OCI-LY1 (cell line): ENCODE results near the gene CRAMP1.

Experiments used
- H2AFZ ChIP-seq: fragments of 200-600 bp; sonication (generic), shearing (Covaris generic); 2 replicates; pipeline ENCODE4 v1.6.0; 2014; ENCODE audit warnings: antibody characterized with exemption, mild to moderate bottlenecking, low read length
- H3F3A ChIP-seq: fragments of 200-600 bp; sonication (generic), shearing (Covaris generic); 2 replicates; pipeline ENCODE4 v1.6.0; 2014; ENCODE audit warnings: mild to moderate bottlenecking, antibody characterized with exemption, low read length, moderate library complexity; ENCODE audit not compliant: insufficient read depth
- H3K27ac ChIP-seq: fragments of 200-600 bp; sonication (generic); 2 replicates; pipeline ENCODE4 v1.5.1; 2014; ENCODE audit warnings: low read length, mixed run types, mild to moderate bottlenecking, low read depth; ENCODE audit not compliant: poor library complexity, severe bottlenecking
- H3K27me3 ChIP-seq: fragments of 200-600 bp; sonication (generic); 2 replicates; pipeline ENCODE4 v1.6.0; 2014; ENCODE audit warnings: antibody characterized with exemption, mild to moderate bottlenecking, low read length, moderate library complexity; ENCODE audit not compliant: insufficient read depth
- H3K36me3 ChIP-seq: fragments of 200-600 bp; sonication (generic); 2 replicates; pipeline ENCODE4 v1.6.1; 2014; ENCODE audit warnings: mild to moderate bottlenecking, antibody characterized with exemption, low read length, moderate library complexity, mixed read lengths; ENCODE audit not compliant: insufficient read depth
- H3K4me1 ChIP-seq: fragments of 200-600 bp; sonication (generic); 2 replicates; pipeline ENCODE4 v1.5.1; 2014; ENCODE audit warnings: mild to moderate bottlenecking, low read length, moderate library complexity; ENCODE audit not compliant: insufficient read depth, severe bottlenecking
- H3K4me2 ChIP-seq: fragments of 200-600 bp; sonication (generic), shearing (Covaris generic); 2 replicates; pipeline ENCODE4 v1.6.1; 2014; ENCODE audit warnings: low read length
- H3K4me3 ChIP-seq: fragments of 200-600 bp; sonication (generic); 2 replicates; pipeline ENCODE4 v1.5.1; 2014; ENCODE audit warnings: low read length, low read depth, mild to moderate bottlenecking, mixed read lengths; ENCODE audit not compliant: poor library complexity, severe bottlenecking
- H3K79me2 ChIP-seq: fragments of 200-600 bp; shearing (Covaris generic); 2 replicates; pipeline ENCODE4 v1.6.1; 2016; ENCODE audit warnings: mixed run types, low read length, mixed read lengths; ENCODE audit not compliant: insufficient read depth
- H3K9ac ChIP-seq: fragments of 200-600 bp; sonication (generic), shearing (Covaris generic); 2 replicates; pipeline ENCODE4 v1.6.1; 2014; ENCODE audit warnings: mild to moderate bottlenecking, low read length, mixed read lengths
- H3K9me2 ChIP-seq: fragments of 200-600 bp; sonication (generic), shearing (Covaris generic); 2 replicates; pipeline ENCODE4 v1.6.1; 2014; ENCODE audit warnings: low read depth, mild to moderate bottlenecking, low read length, mixed read lengths
- H3K9me3 ChIP-seq: fragments of 200-600 bp; shearing (Covaris generic); 2 replicates; pipeline ENCODE4 v1.6.1; 2014; ENCODE audit warnings: low read length, mixed read lengths
- H4K20me1 ChIP-seq: fragments of 200-600 bp; sonication (generic), shearing (Covaris generic); 2 replicates; pipeline ENCODE4 v1.6.0; 2016; ENCODE audit warnings: mild to moderate bottlenecking, low read length; ENCODE audit not compliant: insufficient read depth
- CTCF ChIP-seq: fragments of 200-600 bp; sonication (generic), shearing (Covaris generic); IDR thresholded peaks from 2 replicates; pipeline ENCODE4 v1.5.1; 2017; ENCODE audit warnings: mild to moderate bottlenecking, antibody characterized with exemption, low read length, moderate library complexity, mixed read lengths
- EZH2 ChIP-seq: fragments of 200-600 bp; sonication (generic), shearing (Covaris generic); IDR thresholded peaks from 2 replicates; pipeline ENCODE4 v1.8.0; 2017; ENCODE audit warnings: borderline replicate concordance, mixed run types, mild to moderate bottlenecking, antibody characterized with exemption, low read length, moderate library complexity, mixed read lengths

Gene CRAMP1

GRCh38 chr16:1650131-1650530, 38.0 kb downstream of the CRAMP1 start:
- H3K4me1 ChIP-seq = peaks cover 39% of the 10 kb centered on the region
- no peaks in the 10 kb centered on the region for H3F3A ChIP-seq
- H4K20me1 ChIP-seq = no peaks in the 10 kb centered on the region
- no peak overlapping the region for H3K4me2 ChIP-seq
- H3K79me2 ChIP-seq = no peaks in the 10 kb centered on the region
- no peak overlapping the region for H3K4me3 ChIP-seq
- H3K9me3 ChIP-seq = no peaks in the 10 kb centered on the region
- H3K27me3 ChIP-seq = no peaks in the 10 kb centered on the region
- H3K9ac ChIP-seq = no peak overlapping the region
- no peaks in the 10 kb centered on the region for H3K9me2 ChIP-seq
- H3K27ac ChIP-seq = no peak overlapping the region
- no peak for TF ChIP-seq EZH2
- no peak for TF ChIP-seq CTCF
- H3K36me3 ChIP-seq = peaks cover 68% of the 10 kb centered on the region
- H2AFZ ChIP-seq = no peak overlapping the region

- Histone ChIP-seq H3K4me2 (no peak overlapping the region), H3K9me3 (no peaks in the 10 kb centered on the region), H3K4me3 (no peak overlapping the region), H3K4me1 (peaks cover 29% of the 10 kb centered on the region), H3K9ac (no peak overlapping the region), H3K27me3 (no peaks in the 10 kb centered on the region), H3K36me3 (peaks cover 67% of the 10 kb centered on the region), H2AFZ (no peak overlapping the region), H3K27ac (peak overlapping the region; percentile 2), H4K20me1 (no peaks in the 10 kb centered on the region), H3K79me2 (no peaks in the 10 kb centered on the region), H3F3A (no peaks in the 10 kb centered on the region), H3K9me2 (no peaks in the 10 kb centered on the region)
- no peak for TF ChIP-seq EZH2
- no peak for TF ChIP-seq CTCF
Measured at GRCh38 chr16:1651094-1651973, 39.2 kb downstream of the CRAMP1 start.

GRCh38 chr16:1651974-1652312, 39.8 kb downstream of the CRAMP1 start:
- Histone ChIP-seq H3K9ac (no peak overlapping the region), H3K4me2 (no peak overlapping the region), H3K4me1 (peaks cover 23% of the 10 kb centered on the region), H3K79me2 (no peaks in the 10 kb centered on the region), H3K27ac (peak overlapping the region; percentile 2), H3F3A (no peaks in the 10 kb centered on the region), H3K9me3 (no peaks in the 10 kb centered on the region), H3K4me3 (no peak overlapping the region), H4K20me1 (no peaks in the 10 kb centered on the region), H3K27me3 (no peaks in the 10 kb centered on the region), H3K36me3 (peaks cover 65% of the 10 kb centered on the region), H3K9me2 (no peaks in the 10 kb centered on the region), H2AFZ (no peak overlapping the region)
- TF ChIP-seq CTCF (no peak), EZH2 (no peak)
